WTC11 (cell line): ENCODE results near the gene PRPSAP2. TPM values are rescaled to one million over a fixed set of nuclear protein-coding genes. Genes with fewer than 3 reads are reported as not detected.
A peak's percentile ranks its signal among the peaks of the same experiment; 100 is the strongest.

Source experiments
- ATAC-seq: fragments of 200-7000 bp; cut with Tn5 transposase; 2 replicates; pipeline ENCODE4 v1.10.0; 2021; ENCODE audit warnings: mild to moderate bottlenecking, moderate library complexity
- CTCF ChIA-PET: fragments of 300-600 bp; sonication (Branson Sonifier 250); formaldehyde crosslinking; loops from one replicate; lab custom pipeline; 2021; ENCODE audit warnings: antibody characterized with exemption; lab: Charles Lee
- POLR2A ChIA-PET: fragments of 350-600 bp; sonication (Branson Sonifier 250); formaldehyde crosslinking; loops from one replicate; lab custom pipeline; 2021; ENCODE audit warnings: antibody characterized with exemption; lab: Charles Lee
- DNase-seq: peaks from one replicate; pipeline ENCODE4 v3.0.0; 2021; ENCODE audit warnings: low spot score
- H3K27ac Mint-ChIP-seq: 2 replicates; pipeline ENCODE4 v1.8.0; 2021; ENCODE audit warnings: mixed read lengths
- H3K27me3 Mint-ChIP-seq: 2 replicates; pipeline ENCODE4 v1.8.0; 2021; ENCODE audit warnings: low read depth, mild to moderate bottlenecking, moderate library complexity, mixed read lengths
- H3K36me3 Mint-ChIP-seq: 2 replicates; pipeline ENCODE4 v1.8.0; 2021; ENCODE audit warnings: mixed read lengths
- H3K4me1 Mint-ChIP-seq: 2 replicates; pipeline ENCODE4 v1.8.0; 2022; ENCODE audit warnings: mixed read lengths
- H3K4me3 Mint-ChIP-seq: 2 replicates; pipeline ENCODE4 v1.8.0; 2021; ENCODE audit warnings: mild to moderate bottlenecking, moderate library complexity, mixed read lengths
- H3K9me3 Mint-ChIP-seq: 2 replicates; pipeline ENCODE4 v1.8.0; 2021; ENCODE audit warnings: mixed read lengths
- FOXJ3 ChIP-seq: sonication (generic); formaldehyde crosslinking; IDR thresholded peaks from 2 replicates; pipeline ENCODE4 v1.9.0; 2021; ENCODE audit warnings: missing genetic modification reagents, mild to moderate bottlenecking, borderline replicate concordance
- GABPB1 ChIP-seq: sonication (generic); formaldehyde crosslinking; IDR thresholded peaks from 2 replicates; pipeline ENCODE4 v1.8.1; 2023; ENCODE audit warnings: mild to moderate bottlenecking, missing genetic modification reagents
- MYBL2 ChIP-seq: sonication (generic); formaldehyde crosslinking; IDR thresholded peaks from 2 replicates; pipeline ENCODE4 v1.8.1; 2023; ENCODE audit warnings: mild to moderate bottlenecking, moderate library complexity, missing genetic modification reagents
- NR1H2 ChIP-seq: sonication (generic); formaldehyde crosslinking; IDR thresholded peaks from 2 replicates; pipeline ENCODE4 v1.9.0; 2021; ENCODE audit warnings: mild to moderate bottlenecking, moderate library complexity, missing genetic modification reagents
- RELA ChIP-seq: sonication (generic); formaldehyde crosslinking; IDR thresholded peaks from 2 replicates; pipeline ENCODE4 v1.8.1; 2022; ENCODE audit warnings: missing genetic modification reagents, mild to moderate bottlenecking, borderline replicate concordance
- SOX15 ChIP-seq: fragments of 250-450 bp; sonication (Bioruptor Pico); IDR thresholded peaks from 2 replicates; pipeline ENCODE4 v1.9.0; 2021; ENCODE audit warnings: mild to moderate bottlenecking
- ZNF219 ChIP-seq: sonication (generic); formaldehyde crosslinking; IDR thresholded peaks from 2 replicates; pipeline ENCODE4 v1.8.0; 2023; ENCODE audit warnings: missing genetic modification reagents, mild to moderate bottlenecking, borderline replicate concordance
- total RNA-seq: library from RNA; stranded (reverse); gene quantifications from 3 replicates; pipeline ENCODE4 v1.2.3, GENCODE V29; 2021
- TF ChIP-seq, protein P1 (sequence below): sonication (generic); formaldehyde crosslinking; IDR thresholded peaks from 2 replicates; pipeline ENCODE4 v1.8.0; 2023; ENCODE audit warnings: missing genetic modification reagents
- TF ChIP-seq, protein P2 (sequence below): fragments of 250-450 bp; sonication (Bioruptor Pico); IDR thresholded peaks from 2 replicates; pipeline ENCODE4 v1.9.0; 2021; ENCODE audit warnings: moderate library complexity, mild to moderate bottlenecking, inconsistent platforms, borderline replicate concordance
- TF ChIP-seq, protein P3 (sequence below): fragments of 250-450 bp; sonication (Bioruptor Pico); IDR thresholded peaks from 2 replicates; pipeline ENCODE4 v2.1.2; 2022; ENCODE audit warnings: mild to moderate bottlenecking, moderate library complexity
- TF ChIP-seq, protein P4 (sequence below): fragments of 200-600 bp; IDR thresholded peaks from 2 replicates; pipeline ENCODE4 v1.8.0; 2022; ENCODE audit warnings: antibody characterized with exemption
- TF ChIP-seq, protein P5 (sequence below): sonication (generic); formaldehyde crosslinking; IDR thresholded peaks from 2 replicates; pipeline ENCODE4 v1.8.1; 2023; ENCODE audit warnings: mild to moderate bottlenecking, missing genetic modification reagents, moderate library complexity
- TF ChIP-seq, protein P6 (sequence below): sonication (generic); formaldehyde crosslinking; IDR thresholded peaks from 2 replicates; pipeline ENCODE4 v1.8.0; 2022; ENCODE audit warnings: mild to moderate bottlenecking, missing genetic modification reagents
- TF ChIP-seq, protein P7 (sequence below): fragments of 250-450 bp; sonication (Bioruptor Pico); IDR thresholded peaks from 2 replicates; pipeline ENCODE4 v1.8.0; 2021; ENCODE audit warnings: mild to moderate bottlenecking
- TF ChIP-seq, protein P8 (sequence below): sonication (generic); formaldehyde crosslinking; IDR thresholded peaks from 2 replicates; pipeline ENCODE4 v1.8.0; 2022; ENCODE audit warnings: mild to moderate bottlenecking, missing genetic modification reagents

Gene PRPSAP2
- total RNA-seq, 1 experiment from 2014 or later: 50.9 TPM

DNA sequence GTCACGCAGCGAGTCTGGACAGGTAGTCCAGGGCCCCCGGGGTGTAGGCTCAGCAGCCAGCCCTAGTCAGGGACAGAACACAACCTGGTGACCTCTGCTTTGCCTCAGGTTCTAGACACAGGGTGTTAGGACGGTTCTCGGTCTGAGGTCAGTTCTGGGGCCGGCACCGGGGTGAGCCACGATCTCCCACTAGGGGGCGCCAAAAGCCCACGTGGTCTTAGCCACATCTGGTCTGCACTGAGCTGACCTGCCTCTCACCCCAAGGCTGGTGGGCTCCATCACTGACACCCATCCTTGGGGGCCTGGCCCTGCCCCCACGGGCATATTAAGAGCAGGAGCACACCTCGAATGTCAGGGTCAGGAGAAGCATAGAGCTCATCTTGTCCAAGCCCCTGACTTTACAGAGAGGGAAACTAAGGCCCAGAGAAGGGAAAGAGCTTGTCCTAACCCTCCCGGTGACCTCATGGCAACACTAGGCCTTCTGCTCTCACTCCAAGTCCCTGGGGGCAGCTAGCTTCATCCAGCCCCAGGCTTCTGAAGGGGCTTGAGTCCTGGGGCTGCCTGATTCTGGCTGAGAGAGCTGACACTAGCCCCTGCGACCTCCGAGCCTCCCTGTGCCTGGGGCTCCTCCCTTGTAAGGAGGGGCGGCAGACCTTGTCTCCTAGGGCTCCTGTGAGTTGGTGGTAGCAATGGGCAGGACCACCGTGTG is 103.0 kb downstream of the PRPSAP2 start:
- ATAC-seq: peak; percentile 95
- no peak overlapping the region for H3K27ac Mint-ChIP-seq

DNA sequence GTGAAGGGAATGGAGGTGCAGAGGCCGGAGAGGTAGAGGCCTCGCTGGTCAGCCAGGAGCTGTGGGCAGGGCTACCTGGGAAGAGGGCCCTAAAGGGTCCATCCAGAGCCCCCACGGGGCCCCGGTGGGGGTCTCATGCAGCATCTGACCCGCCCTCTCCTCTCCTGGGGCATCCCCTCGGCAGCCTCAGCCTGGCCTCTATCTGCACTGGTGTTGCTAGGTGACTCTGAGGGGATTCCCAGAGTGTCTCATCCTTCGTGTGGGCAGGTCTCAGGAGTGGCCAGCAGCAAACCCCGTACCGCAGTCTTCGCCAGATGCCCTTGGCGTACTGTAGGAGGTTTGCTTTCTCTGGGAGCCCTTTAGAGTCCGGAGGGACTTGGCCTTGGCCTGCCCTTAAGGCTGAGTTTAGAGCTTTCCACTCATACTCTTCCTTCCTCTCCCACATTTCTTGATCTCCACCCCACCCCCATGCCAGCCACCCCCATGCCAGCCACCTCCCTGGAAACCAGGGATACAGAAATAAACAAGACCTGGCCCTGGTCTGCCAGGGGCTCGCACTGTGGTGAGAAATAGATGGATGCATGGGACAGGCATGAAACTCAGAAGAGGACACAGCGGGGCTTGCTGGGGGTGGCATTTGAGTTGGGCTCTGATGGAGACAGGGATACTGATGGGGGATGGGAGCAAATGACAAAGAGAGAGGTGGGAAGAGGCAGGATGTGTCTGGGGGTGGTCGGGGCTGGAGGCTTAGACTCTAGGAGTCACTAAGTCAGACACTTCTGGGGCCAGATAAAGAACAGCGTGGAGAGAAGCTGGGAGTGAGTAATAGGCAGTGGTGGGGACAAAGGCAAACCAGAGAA is 103.9 kb downstream of the PRPSAP2 start:
- no peak for ATAC-seq
- POLR2A ChIA-PET: no interaction called here
- Mint-ChIP-seq H3K4me1 (peaks cover 8% of the 10 kb centered on the region), H3K4me3 (no peak overlapping the region), H3K27ac (no peak overlapping the region), H3K36me3 (no peaks in the 10 kb centered on the region), H3K27me3 (no peaks in the 10 kb centered on the region), H3K9me3 (no peaks in the 10 kb centered on the region)
- CTCF ChIA-PET: interaction anchor here (0.7 to 2.6 kb wide), 24 partner anchors 8 to 145 kb away, joined by 3 to 22 read pairs (median 6); partner anchors contain the start of genes FAM83G, PRPSAP2 and SLC5A10
- DNase-seq: no peak
- TF ChIP-seq, protein P1, sequence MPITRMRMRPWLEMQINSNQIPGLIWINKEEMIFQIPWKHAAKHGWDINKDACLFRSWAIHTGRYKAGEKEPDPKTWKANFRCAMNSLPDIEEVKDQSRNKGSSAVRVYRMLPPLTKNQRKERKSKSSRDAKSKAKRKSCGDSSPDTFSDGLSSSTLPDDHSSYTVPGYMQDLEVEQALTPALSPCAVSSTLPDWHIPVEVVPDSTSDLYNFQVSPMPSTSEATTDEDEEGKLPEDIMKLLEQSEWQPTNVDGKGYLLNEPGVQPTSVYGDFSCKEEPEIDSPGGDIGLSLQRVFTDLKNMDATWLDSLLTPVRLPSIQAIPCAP (CRISPR knock-in tag): no peak
- TF ChIP-seq SOX15 (CRISPR knock-in tag): no peak
- TF ChIP-seq, protein P2, sequence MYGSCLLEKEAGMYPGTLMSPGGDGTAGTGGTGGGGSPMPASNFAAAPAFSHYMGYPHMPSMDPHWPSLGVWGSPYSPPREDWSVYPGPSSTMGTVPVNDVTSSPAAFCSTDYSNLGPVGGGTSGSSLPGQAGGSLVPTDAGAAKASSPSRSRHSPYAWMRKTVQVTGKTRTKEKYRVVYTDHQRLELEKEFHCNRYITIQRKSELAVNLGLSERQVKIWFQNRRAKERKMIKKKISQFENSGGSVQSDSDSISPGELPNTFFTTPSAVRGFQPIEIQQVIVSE: no peak
- TF ChIP-seq, protein P3, sequence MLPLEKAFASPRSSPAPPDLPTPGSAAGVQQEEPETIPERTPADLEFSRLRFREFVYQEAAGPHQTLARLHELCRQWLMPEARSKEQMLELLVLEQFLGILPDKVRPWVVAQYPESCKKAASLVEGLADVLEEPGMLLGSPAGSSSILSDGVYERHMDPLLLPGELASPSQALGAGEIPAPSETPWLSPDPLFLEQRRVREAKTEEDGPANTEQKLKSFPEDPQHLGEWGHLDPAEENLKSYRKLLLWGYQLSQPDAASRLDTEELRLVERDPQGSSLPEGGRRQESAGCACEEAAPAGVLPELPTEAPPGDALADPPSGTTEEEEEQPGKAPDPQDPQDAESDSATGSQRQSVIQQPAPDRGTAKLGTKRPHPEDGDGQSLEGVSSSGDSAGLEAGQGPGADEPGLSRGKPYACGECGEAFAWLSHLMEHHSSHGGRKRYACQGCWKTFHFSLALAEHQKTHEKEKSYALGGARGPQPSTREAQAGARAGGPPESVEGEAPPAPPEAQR: no peak
- TF ChIP-seq, protein P4, sequence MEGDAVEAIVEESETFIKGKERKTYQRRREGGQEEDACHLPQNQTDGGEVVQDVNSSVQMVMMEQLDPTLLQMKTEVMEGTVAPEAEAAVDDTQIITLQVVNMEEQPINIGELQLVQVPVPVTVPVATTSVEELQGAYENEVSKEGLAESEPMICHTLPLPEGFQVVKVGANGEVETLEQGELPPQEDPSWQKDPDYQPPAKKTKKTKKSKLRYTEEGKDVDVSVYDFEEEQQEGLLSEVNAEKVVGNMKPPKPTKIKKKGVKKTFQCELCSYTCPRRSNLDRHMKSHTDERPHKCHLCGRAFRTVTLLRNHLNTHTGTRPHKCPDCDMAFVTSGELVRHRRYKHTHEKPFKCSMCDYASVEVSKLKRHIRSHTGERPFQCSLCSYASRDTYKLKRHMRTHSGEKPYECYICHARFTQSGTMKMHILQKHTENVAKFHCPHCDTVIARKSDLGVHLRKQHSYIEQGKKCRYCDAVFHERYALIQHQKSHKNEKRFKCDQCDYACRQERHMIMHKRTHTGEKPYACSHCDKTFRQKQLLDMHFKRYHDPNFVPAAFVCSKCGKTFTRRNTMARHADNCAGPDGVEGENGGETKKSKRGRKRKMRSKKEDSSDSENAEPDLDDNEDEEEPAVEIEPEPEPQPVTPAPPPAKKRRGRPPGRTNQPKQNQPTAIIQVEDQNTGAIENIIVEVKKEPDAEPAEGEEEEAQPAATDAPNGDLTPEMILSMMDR: no peak

More for the DNA sequence above, 103.0 kb downstream of the PRPSAP2 start:
- Mint-ChIP-seq H3K27me3 (no peaks in the 10 kb centered on the region), H3K36me3 (no peaks in the 10 kb centered on the region), H3K9me3 (no peaks in the 10 kb centered on the region), H3K4me1 (peaks cover 8% of the 10 kb centered on the region), H3K4me3 (no peak overlapping the region)
- peak; percentile 93 for DNase-seq
- POLR2A ChIA-PET: no interaction called here
- CTCF ChIA-PET: interaction anchor here (0.5 to 2.6 kb wide), 30 partner anchors 7 to 144 kb away, joined by 3 to 22 read pairs (median 5); partner anchors contain the start of genes FAM83G, PRPSAP2 and SLC5A10
- TF ChIP-seq ZNF219 (no peak), SOX15 (CRISPR knock-in tag) (no peak), RELA (no peak), NR1H2 (CRISPR knock-in tag) (no peak), GABPB1 (CRISPR knock-in tag) (0 out of 2 replicates have a peak, but pooled peaks have one; percentile 22), FOXJ3 (CRISPR knock-in tag) (no peak), MYBL2 (CRISPR knock-in tag) (no peak)
- TF ChIP-seq, protein P5, sequence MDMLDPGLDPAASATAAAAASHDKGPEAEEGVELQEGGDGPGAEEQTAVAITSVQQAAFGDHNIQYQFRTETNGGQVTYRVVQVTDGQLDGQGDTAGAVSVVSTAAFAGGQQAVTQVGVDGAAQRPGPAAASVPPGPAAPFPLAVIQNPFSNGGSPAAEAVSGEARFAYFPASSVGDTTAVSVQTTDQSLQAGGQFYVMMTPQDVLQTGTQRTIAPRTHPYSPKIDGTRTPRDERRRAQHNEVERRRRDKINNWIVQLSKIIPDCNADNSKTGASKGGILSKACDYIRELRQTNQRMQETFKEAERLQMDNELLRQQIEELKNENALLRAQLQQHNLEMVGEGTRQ (CRISPR knock-in tag): peak; percentile 62
- TF ChIP-seq, protein P2: no peak
- TF ChIP-seq, protein P4: peak; percentile 94
- TF ChIP-seq, protein P6, sequence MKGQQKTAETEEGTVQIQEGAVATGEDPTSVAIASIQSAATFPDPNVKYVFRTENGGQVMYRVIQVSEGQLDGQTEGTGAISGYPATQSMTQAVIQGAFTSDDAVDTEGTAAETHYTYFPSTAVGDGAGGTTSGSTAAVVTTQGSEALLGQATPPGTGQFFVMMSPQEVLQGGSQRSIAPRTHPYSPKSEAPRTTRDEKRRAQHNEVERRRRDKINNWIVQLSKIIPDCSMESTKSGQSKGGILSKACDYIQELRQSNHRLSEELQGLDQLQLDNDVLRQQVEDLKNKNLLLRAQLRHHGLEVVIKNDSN: peak; percentile 72
- TF ChIP-seq, protein P7, sequence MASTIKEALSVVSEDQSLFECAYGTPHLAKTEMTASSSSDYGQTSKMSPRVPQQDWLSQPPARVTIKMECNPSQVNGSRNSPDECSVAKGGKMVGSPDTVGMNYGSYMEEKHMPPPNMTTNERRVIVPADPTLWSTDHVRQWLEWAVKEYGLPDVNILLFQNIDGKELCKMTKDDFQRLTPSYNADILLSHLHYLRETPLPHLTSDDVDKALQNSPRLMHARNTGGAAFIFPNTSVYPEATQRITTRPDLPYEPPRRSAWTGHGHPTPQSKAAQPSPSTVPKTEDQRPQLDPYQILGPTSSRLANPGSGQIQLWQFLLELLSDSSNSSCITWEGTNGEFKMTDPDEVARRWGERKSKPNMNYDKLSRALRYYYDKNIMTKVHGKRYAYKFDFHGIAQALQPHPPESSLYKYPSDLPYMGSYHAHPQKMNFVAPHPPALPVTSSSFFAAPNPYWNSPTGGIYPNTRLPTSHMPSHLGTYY: no peak
- TF ChIP-seq, protein P8, sequence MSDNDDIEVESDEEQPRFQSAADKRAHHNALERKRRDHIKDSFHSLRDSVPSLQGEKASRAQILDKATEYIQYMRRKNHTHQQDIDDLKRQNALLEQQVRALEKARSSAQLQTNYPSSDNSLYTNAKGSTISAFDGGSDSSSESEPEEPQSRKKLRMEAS: peak; percentile 32; the same call in 1 of the 2 replicates
